ENCODE results near the gene GLCE. TPM values are rescaled to one million over a fixed set of nuclear protein-coding genes. Genes with fewer than 3 reads are reported as not detected.
"Not testable (repeated sequence)": the region's sequence is repeated elsewhere in the genome, so short reads cannot be mapped to it uniquely, and the experiment has no call there.

GLCE gene
- total RNA-seq, 1 experiment from 2014 or later, result 12.5 TPM

DNA sequence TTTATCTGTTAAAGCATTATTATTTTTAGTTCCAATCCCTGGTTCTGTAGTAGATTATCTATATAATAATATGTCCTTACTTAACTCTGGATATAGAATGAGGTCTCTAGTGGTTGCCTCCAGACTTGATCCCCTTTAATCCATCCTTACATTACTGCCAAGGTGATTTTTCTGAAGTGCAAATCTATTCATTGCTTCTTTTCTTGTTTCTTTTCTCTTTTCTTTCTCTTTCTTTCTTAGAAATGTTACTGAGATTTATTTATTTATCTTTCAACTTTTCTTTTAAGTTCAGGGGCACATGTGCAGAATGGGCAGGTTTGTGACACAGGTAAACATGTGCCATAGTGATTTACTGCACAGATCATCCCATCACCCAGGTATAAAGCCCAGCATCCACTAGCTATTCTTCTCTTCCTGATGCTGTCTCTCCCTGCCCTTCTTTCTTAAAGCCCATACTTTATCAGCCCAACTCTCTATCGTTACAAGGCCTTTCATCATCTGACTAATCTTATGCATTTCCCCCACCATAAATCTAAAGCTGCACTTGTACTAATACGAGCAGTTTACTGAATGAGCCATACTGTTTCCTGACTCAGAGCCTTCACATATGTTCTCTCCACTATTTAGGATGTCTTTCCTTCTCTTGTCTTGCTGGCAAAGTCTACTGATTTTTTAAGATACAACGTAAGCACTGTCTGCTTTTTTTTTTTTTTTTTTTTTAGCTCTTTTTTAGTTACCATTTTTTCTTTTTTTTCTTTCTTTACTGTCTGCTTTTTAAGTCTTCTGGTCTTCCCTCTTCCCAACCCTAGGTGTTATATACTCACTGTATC, 4.6 kb downstream of the GLCE start:
- no peak for ATAC-seq
- H3K9me3 Mint-ChIP-seq, result no peaks in the 10 kb centered on the region
- H3K27me3 Mint-ChIP-seq (ENCODE audit: low read depth), result peaks cover 17% of the 10 kb centered on the region
- peaks cover 23% of the 10 kb centered on the region for H3K4me1 Mint-ChIP-seq
- H3K27ac Mint-ChIP-seq, result no peak overlapping the region; the same call in 1 of the 2 replicates
- CTCF ChIA-PET, result interaction anchor here (0.5 to 0.9 kb wide), 4 partner anchors 9 to 488 kb away, joined by 3 to 4 read pairs (median 4); no protein-coding TSS in a partner anchor
- DNase-seq (ENCODE audit: low spot score), result no peak
- POLR2A ChIA-PET, result interaction anchor here (0.7 kb wide), 1 partner anchor 72 kb away, joined by 8 read pairs; no protein-coding TSS in a partner anchor
- no peak overlapping the region for H3K4me3 Mint-ChIP-seq
- no peaks in the 10 kb centered on the region for H3K36me3 Mint-ChIP-seq
- TF ChIP-seq GTF2I (CRISPR knock-in tag; conservative IDR thresholded peaks at IDR 0.05), result no peak
- no peak for TF ChIP-seq ZNF232 (CRISPR knock-in tag; IDR thresholded peaks at IDR 0.05)
- no peak for TF ChIP-seq ZNF396 (CRISPR knock-in tag; IDR thresholded peaks at IDR 0.05; ENCODE audit: borderline replicate concordance)
- no peak for TF ChIP-seq FOXJ3 (CRISPR knock-in tag; IDR thresholded peaks at IDR 0.05; ENCODE audit: borderline replicate concordance)

DNA sequence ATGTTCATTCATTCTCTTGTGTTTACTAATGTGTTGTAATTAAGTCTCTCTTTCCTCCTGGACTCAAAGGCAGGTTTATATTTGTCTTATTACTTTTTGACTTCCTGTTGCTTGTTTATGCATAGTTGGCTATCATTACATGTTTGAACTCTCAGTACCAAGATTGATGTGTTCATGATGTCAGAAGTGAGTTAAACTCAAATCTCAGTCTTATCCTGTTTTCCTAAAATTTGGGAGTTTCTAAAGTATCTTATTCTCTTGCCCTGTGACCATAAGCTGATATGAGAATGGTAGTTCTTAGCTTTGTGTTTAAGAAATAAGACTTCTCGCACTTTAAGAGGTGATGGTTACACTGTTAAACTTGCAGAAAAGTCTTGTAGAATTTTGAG, 5.2 kb downstream of the GLCE start:
- no peak for ATAC-seq
- H3K36me3 Mint-ChIP-seq, result no peaks in the 10 kb centered on the region

DNA sequence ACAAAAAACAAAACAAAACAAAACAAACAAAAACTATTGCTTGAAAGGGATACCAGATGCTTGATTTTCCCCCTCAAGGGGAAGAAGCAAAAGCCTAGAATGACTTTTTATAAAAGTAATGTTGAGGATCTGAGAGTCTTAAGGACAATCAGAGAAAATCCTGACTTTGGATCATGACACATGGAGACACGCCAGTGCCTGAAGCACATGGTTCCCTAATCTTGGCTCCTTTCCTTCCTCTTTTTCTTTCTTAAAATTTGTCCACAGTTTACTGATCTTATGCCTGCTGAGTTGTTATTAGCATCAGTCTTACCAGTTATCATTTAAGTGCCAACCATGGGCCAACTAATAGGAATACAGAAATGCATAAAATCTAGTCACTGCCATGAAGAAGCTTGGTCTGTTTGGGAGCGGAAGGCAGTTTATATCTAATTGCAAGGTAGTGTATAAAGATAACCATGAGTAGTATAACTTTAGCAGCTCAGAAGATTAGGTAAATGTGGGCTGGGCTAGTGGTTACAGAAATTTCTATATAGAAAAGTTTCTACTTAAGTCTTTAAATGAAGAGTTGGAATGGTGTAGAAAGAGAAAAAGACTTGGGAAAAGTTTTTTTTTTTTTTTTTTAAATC, 6.9 kb downstream of the GLCE start:
- no peaks in the 10 kb centered on the region for H3K36me3 Mint-ChIP-seq
- DNase-seq (ENCODE audit: low spot score) (no peak), ATAC-seq (no peak)
- ChIA-PET POLR2A (no interaction called here), CTCF (interaction anchor here (0.7 to 0.9 kb wide), 2 partner anchors 59 to 108 kb away, joined by 3 to 5 read pairs; no protein-coding TSS in a partner anchor)
- H3K9me3 Mint-ChIP-seq, result no peaks in the 10 kb centered on the region
- no peak overlapping the region for H3K27ac Mint-ChIP-seq
- peaks cover 14% of the 10 kb centered on the region for H3K4me1 Mint-ChIP-seq
- H3K4me3 Mint-ChIP-seq, result no peak overlapping the region
- TF ChIP-seq TEAD4 (CRISPR knock-in tag; IDR thresholded peaks at IDR 0.05), result no peak
- TF ChIP-seq HMGA2 (CRISPR knock-in tag; IDR thresholded peaks at IDR 0.05), result no peak
- TF ChIP-seq CBFB (CRISPR knock-in tag; IDR thresholded peaks at IDR 0.05; ENCODE audit: low read depth), result no peak
- no peak for TF ChIP-seq ZNF263 (CRISPR knock-in tag; IDR thresholded peaks at IDR 0.05; ENCODE audit: low read depth)
- TF ChIP-seq CREM (CRISPR knock-in tag; IDR thresholded peaks at IDR 0.05), result no peak
- no peak for TF ChIP-seq ZNF416 (CRISPR knock-in tag; IDR thresholded peaks at IDR 0.05)
- TF ChIP-seq, protein P1, sequence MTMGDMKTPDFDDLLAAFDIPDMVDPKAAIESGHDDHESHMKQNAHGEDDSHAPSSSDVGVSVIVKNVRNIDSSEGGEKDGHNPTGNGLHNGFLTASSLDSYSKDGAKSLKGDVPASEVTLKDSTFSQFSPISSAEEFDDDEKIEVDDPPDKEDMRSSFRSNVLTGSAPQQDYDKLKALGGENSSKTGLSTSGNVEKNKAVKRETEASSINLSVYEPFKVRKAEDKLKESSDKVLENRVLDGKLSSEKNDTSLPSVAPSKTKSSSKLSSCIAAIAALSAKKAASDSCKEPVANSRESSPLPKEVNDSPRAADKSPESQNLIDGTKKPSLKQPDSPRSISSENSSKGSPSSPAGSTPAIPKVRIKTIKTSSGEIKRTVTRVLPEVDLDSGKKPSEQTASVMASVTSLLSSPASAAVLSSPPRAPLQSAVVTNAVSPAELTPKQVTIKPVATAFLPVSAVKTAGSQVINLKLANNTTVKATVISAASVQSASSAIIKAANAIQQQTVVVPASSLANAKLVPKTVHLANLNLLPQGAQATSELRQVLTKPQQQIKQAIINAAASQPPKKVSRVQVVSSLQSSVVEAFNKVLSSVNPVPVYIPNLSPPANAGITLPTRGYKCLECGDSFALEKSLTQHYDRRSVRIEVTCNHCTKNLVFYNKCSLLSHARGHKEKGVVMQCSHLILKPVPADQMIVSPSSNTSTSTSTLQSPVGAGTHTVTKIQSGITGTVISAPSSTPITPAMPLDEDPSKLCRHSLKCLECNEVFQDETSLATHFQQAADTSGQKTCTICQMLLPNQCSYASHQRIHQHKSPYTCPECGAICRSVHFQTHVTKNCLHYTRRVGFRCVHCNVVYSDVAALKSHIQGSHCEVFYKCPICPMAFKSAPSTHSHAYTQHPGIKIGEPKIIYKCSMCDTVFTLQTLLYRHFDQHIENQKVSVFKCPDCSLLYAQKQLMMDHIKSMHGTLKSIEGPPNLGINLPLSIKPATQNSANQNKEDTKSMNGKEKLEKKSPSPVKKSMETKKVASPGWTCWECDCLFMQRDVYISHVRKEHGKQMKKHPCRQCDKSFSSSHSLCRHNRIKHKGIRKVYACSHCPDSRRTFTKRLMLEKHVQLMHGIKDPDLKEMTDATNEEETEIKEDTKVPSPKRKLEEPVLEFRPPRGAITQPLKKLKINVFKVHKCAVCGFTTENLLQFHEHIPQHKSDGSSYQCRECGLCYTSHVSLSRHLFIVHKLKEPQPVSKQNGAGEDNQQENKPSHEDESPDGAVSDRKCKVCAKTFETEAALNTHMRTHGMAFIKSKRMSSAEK (CRISPR knock-in tag; IDR thresholded peaks at IDR 0.05; ENCODE audit: borderline replicate concordance), result no peak
- TF ChIP-seq ZNF138 (CRISPR knock-in tag; conservative IDR thresholded peaks at IDR 0.05), result no peak
- TF ChIP-seq PRRX2 (CRISPR knock-in tag; IDR thresholded peaks at IDR 0.05), result no peak
- TF ChIP-seq, protein P2, sequence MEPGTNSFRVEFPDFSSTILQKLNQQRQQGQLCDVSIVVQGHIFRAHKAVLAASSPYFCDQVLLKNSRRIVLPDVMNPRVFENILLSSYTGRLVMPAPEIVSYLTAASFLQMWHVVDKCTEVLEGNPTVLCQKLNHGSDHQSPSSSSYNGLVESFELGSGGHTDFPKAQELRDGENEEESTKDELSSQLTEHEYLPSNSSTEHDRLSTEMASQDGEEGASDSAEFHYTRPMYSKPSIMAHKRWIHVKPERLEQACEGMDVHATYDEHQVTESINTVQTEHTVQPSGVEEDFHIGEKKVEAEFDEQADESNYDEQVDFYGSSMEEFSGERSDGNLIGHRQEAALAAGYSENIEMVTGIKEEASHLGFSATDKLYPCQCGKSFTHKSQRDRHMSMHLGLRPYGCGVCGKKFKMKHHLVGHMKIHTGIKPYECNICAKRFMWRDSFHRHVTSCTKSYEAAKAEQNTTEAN (CRISPR knock-in tag; IDR thresholded peaks at IDR 0.05), result no peak
- no peak for TF ChIP-seq FOXJ3 (CRISPR knock-in tag; IDR thresholded peaks at IDR 0.05; ENCODE audit: borderline replicate concordance)
- no peak for TF ChIP-seq KAT7 (CRISPR knock-in tag; IDR thresholded peaks at IDR 0.05; ENCODE audit: borderline replicate concordance)
- no peak for TF ChIP-seq RELA (CRISPR knock-in tag; IDR thresholded peaks at IDR 0.05; ENCODE audit: borderline replicate concordance)
- TF ChIP-seq, protein P3, sequence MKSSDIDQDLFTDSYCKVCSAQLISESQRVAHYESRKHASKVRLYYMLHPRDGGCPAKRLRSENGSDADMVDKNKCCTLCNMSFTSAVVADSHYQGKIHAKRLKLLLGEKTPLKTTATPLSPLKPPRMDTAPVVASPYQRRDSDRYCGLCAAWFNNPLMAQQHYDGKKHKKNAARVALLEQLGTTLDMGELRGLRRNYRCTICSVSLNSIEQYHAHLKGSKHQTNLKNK (CRISPR knock-in tag; IDR thresholded peaks at IDR 0.05), result no peak
- H3K27me3 Mint-ChIP-seq (ENCODE audit: low read depth), result peaks cover 2% of the 10 kb centered on the region

More for the DNA sequence above, 5.2 kb downstream of the GLCE start:
- Mint-ChIP-seq H3K4me3 (no peak overlapping the region), H3K27me3 (ENCODE audit: low read depth) (peaks cover 17% of the 10 kb centered on the region), H3K4me1 (peaks cover 23% of the 10 kb centered on the region), H3K9me3 (no peaks in the 10 kb centered on the region), H3K27ac (no peak overlapping the region; the same call in 1 of the 2 replicates)
- CTCF ChIA-PET, result interaction anchor here (0.5 to 0.9 kb wide), 4 partner anchors 8 to 487 kb away, joined by 3 to 4 read pairs (median 4); no protein-coding TSS in a partner anchor
- DNase-seq (ENCODE audit: low spot score), result no peak
- POLR2A ChIA-PET, result interaction anchor here (0.7 kb wide), 1 partner anchor 73 kb away, joined by 8 read pairs; no protein-coding TSS in a partner anchor
- no peak for TF ChIP-seq NFATC4 (CRISPR knock-in tag; IDR thresholded peaks at IDR 0.05)
- TF ChIP-seq NFE2L1 (CRISPR knock-in tag; IDR thresholded peaks at IDR 0.05), result no peak
- no peak for TF ChIP-seq GTF2I (CRISPR knock-in tag; conservative IDR thresholded peaks at IDR 0.05)
- no peak for TF ChIP-seq ZNF396 (CRISPR knock-in tag; IDR thresholded peaks at IDR 0.05; ENCODE audit: borderline replicate concordance)

DNA sequence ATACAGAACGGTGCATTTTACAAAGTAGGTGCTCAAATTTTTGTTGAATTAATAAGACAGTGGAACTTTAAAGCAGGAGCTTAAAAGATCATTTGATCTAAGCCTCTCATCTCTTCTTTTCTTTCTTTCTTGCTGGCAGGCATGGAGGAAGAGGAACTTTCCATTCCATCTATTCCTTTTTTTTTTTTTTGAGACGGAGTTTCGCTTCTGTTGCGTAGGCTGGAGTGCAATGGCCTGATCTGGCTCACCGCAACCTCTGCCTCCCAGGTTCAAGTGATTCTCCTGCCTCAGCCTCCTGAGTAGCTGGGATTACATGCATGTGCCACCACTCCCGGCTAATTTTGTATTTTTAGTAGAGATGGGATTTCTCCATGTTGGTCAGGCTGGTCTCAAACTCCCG, 7.9 kb downstream of the GLCE start:
- H3K27ac Mint-ChIP-seq; ATAC-seq; H3K4me3 Mint-ChIP-seq; DNase-seq (ENCODE audit: low spot score); H3K9me3 Mint-ChIP-seq; H3K4me1 Mint-ChIP-seq; POLR2A ChIA-PET; H3K36me3 Mint-ChIP-seq; H3K27me3 Mint-ChIP-seq (ENCODE audit: low read depth): not testable (repeated sequence)
- CTCF ChIA-PET, result interaction anchor here (0.9 kb wide), 1 partner anchor 109 kb away, joined by 3 read pairs; no protein-coding TSS in a partner anchor

DNA sequence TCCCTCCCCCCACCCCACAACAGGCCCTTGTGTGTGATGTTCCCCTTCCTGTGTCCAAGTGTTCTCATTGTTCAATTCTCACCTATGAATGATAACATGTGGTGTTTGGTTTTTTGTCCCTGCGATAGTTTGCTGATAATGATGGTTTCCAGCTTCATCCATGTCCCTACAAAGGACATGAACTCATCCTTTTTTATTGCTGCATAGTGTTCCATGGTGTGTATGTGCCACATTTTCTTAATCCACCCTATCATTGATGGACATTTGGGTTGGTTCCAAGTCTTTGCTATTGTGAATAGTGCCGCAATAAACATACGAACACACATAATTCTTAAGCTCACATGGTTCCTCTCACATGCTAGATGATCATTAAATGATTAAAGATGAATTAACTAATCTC, 9.1 kb downstream of the GLCE start:
- CTCF ChIA-PET; H3K4me3 Mint-ChIP-seq; ATAC-seq; H3K9me3 Mint-ChIP-seq; H3K4me1 Mint-ChIP-seq; DNase-seq (ENCODE audit: low spot score); POLR2A ChIA-PET; H3K36me3 Mint-ChIP-seq; H3K27ac Mint-ChIP-seq; H3K27me3 Mint-ChIP-seq (ENCODE audit: low read depth): not testable (repeated sequence)

Data from WTC11 (cell line).